Measurements from ENCODE around the gene RERG. TPM values are rescaled to one million over a fixed set of nuclear protein-coding genes. Genes with fewer than 3 reads are reported as not detected.

Gene RERG
- polyA plus RNA-seq, 1 donor from 2014 or later, result 0.87 TPM

GRCh38 chr12:15244926-15245325, 23.7 kb upstream of the RERG start:
- H3K27ac ChIP-seq (ENCODE audit: low read length), result no peak overlapping the region
- H3K9me2 ChIP-seq (ENCODE audit: insufficient read depth, low read length), result no peaks in the 10 kb centered on the region
- H3K27me3 ChIP-seq (ENCODE audit: insufficient read depth, low read depth, low read length), result no peaks in the 10 kb centered on the region
- no peaks in the 10 kb centered on the region for H3K36me3 ChIP-seq (ENCODE audit: insufficient read depth, low read length)
- no peak overlapping the region for H2AFZ ChIP-seq (ENCODE audit: low read depth, low read length)
- no peak overlapping the region for H3K4me2 ChIP-seq (ENCODE audit: low read length)
- H3F3A ChIP-seq (ENCODE audit: insufficient read depth, low read length, poor library complexity, severe bottlenecking), result no peaks in the 10 kb centered on the region
- H4K20me1 ChIP-seq (ENCODE audit: insufficient read depth), result no peaks in the 10 kb centered on the region
- TF ChIP-seq EP300 (conservative IDR thresholded peaks at IDR 0.05; ENCODE audit: poor library complexity, severe bottlenecking) (no peak), MXI1 (conservative IDR thresholded peaks at IDR 0.05; ENCODE audit: poor library complexity, severe bottlenecking) (no peak), REST (IDR thresholded peaks at IDR 0.05; ENCODE audit: borderline replicate concordance) (no peak), EZH2 (IDR thresholded peaks at IDR 0.05; ENCODE audit: borderline replicate concordance, insufficient read depth, low read length, poor library complexity, severe bottlenecking) (no peak), POLR2AphosphoS5 (IDR thresholded peaks at IDR 0.05) (no peak), TAF1 (IDR thresholded peaks at IDR 0.05; ENCODE audit: low read depth) (no peak), RAD21 (conservative IDR thresholded peaks at IDR 0.05) (no peak), SMC3 (conservative IDR thresholded peaks at IDR 0.05; ENCODE audit: poor library complexity) (no peak)
- TF ChIP-seq, protein P1, sequence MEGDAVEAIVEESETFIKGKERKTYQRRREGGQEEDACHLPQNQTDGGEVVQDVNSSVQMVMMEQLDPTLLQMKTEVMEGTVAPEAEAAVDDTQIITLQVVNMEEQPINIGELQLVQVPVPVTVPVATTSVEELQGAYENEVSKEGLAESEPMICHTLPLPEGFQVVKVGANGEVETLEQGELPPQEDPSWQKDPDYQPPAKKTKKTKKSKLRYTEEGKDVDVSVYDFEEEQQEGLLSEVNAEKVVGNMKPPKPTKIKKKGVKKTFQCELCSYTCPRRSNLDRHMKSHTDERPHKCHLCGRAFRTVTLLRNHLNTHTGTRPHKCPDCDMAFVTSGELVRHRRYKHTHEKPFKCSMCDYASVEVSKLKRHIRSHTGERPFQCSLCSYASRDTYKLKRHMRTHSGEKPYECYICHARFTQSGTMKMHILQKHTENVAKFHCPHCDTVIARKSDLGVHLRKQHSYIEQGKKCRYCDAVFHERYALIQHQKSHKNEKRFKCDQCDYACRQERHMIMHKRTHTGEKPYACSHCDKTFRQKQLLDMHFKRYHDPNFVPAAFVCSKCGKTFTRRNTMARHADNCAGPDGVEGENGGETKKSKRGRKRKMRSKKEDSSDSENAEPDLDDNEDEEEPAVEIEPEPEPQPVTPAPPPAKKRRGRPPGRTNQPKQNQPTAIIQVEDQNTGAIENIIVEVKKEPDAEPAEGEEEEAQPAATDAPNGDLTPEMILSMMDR (IDR thresholded peaks at IDR 0.05; ENCODE audit: poor library complexity, severe bottlenecking), result no peak
- H3K4me3 ChIP-seq (ENCODE audit: low read length), result no peak overlapping the region
- H3K9me3 ChIP-seq (ENCODE audit: low read length), result no peaks in the 10 kb centered on the region
- H3K79me2 ChIP-seq (replicated peaks; ENCODE audit: insufficient read depth, low read length), result no peaks in the 10 kb centered on the region
- H3K9ac ChIP-seq (ENCODE audit: low read length), result no peak overlapping the region

DNA sequence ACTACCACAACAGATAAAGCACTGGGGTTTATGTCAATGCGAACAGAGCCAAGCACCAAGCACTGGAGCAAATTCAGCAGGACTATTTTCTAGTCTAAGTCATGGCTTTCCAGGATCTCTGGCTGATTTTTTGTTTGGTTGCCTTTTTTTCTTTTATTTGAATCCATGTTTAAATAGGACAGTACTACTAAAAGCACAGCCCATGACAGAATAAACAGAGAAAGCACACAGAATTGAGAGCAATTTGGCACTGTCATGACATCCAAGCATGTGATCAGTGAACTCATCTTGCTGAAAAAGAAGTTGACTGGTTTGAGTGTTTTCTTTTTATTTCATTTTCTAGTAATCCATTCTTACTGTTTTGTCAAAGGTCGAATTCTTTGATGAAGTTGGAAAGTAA, 23.1 kb upstream of the RERG start:
- Histone ChIP-seq H3K36me3 (ENCODE audit: insufficient read depth, low read length) (no peaks in the 10 kb centered on the region), H3K9me2 (ENCODE audit: insufficient read depth, low read length) (no peaks in the 10 kb centered on the region), H3K27ac (ENCODE audit: low read length) (no peak overlapping the region), H4K20me1 (ENCODE audit: insufficient read depth) (no peaks in the 10 kb centered on the region), H3F3A (ENCODE audit: insufficient read depth, low read length, poor library complexity, severe bottlenecking) (no peaks in the 10 kb centered on the region), H3K4me3 (ENCODE audit: low read length) (no peak overlapping the region), H2AFZ (ENCODE audit: low read depth, low read length) (no peak overlapping the region), H3K79me2 (replicated peaks; ENCODE audit: insufficient read depth, low read length) (no peaks in the 10 kb centered on the region), H3K9ac (ENCODE audit: low read length) (no peak overlapping the region), H3K4me2 (ENCODE audit: low read length) (no peak overlapping the region), H3K27me3 (ENCODE audit: insufficient read depth, low read depth, low read length) (no peaks in the 10 kb centered on the region), H3K9me3 (ENCODE audit: low read length) (no peaks in the 10 kb centered on the region)
- TF ChIP-seq EP300 (conservative IDR thresholded peaks at IDR 0.05; ENCODE audit: poor library complexity, severe bottlenecking) (no peak), SMC3 (conservative IDR thresholded peaks at IDR 0.05; ENCODE audit: poor library complexity) (no peak), EZH2 (IDR thresholded peaks at IDR 0.05; ENCODE audit: borderline replicate concordance, insufficient read depth, low read length, poor library complexity, severe bottlenecking) (no peak), TAF1 (IDR thresholded peaks at IDR 0.05; ENCODE audit: low read depth) (no peak), RAD21 (conservative IDR thresholded peaks at IDR 0.05) (no peak), REST (IDR thresholded peaks at IDR 0.05; ENCODE audit: borderline replicate concordance) (no peak), MXI1 (conservative IDR thresholded peaks at IDR 0.05; ENCODE audit: poor library complexity, severe bottlenecking) (no peak), POLR2AphosphoS5 (IDR thresholded peaks at IDR 0.05) (no peak)
- TF ChIP-seq, protein P1 (IDR thresholded peaks at IDR 0.05; ENCODE audit: poor library complexity, severe bottlenecking), result no peak

Data from neural cell (in vitro differentiated cells).